Ishikawa (cell line): Measurements from ENCODE around the gene GPR137C.

Source experiments
- CEBPB ChIP-seq: IDR thresholded peaks from 2 replicates; pipeline ENCODE4 v1.6.1; 2012
- CREB1 ChIP-seq: IDR thresholded peaks from 2 replicates; pipeline ENCODE4 v1.6.1; 2012; ENCODE audit warnings: low read depth
- EGR1 ChIP-seq: IDR thresholded peaks from 2 replicates; pipeline ENCODE4 v1.6.1; 2012
- EP300 ChIP-seq: IDR thresholded peaks from 2 replicates; pipeline ENCODE4 v1.6.1; 2012; ENCODE audit warnings: borderline replicate concordance
- FOXM1 ChIP-seq: IDR thresholded peaks from 2 replicates; pipeline ENCODE4 v1.6.1; 2012; ENCODE audit warnings: low read depth, borderline replicate concordance
- MAX ChIP-seq: IDR thresholded peaks from 2 replicates; pipeline ENCODE4 v1.6.1; 2012
- NFIC ChIP-seq: IDR thresholded peaks from 2 replicates; pipeline ENCODE4 v1.6.1; 2012
- RAD21 ChIP-seq: IDR thresholded peaks from 2 replicates; pipeline ENCODE4 v1.6.1; 2012; ENCODE audit warnings: low read depth
- TAF1 ChIP-seq: IDR thresholded peaks from 2 replicates; pipeline ENCODE4 v1.6.1; 2012; ENCODE audit warnings: low read depth, mild to moderate bottlenecking
- TCF12 ChIP-seq: IDR thresholded peaks from 2 replicates; pipeline ENCODE4 v1.6.1; 2012; ENCODE audit warnings: low read depth
- TEAD4 ChIP-seq: IDR thresholded peaks from 2 replicates; pipeline ENCODE4 v1.6.1; 2012
- YY1 ChIP-seq: IDR thresholded peaks from 2 replicates; pipeline ENCODE4 v1.6.1; 2012; ENCODE audit warnings: low read depth
- ZBTB7A ChIP-seq: IDR thresholded peaks from 2 replicates; pipeline ENCODE4 v1.6.1; 2012; ENCODE audit warnings: low read depth
- TF ChIP-seq, protein P1 (sequence below): IDR thresholded peaks from 2 replicates; pipeline ENCODE4 v1.6.1; 2012
- TF ChIP-seq, protein P2 (sequence below): IDR thresholded peaks from 2 replicates; pipeline ENCODE4 v1.6.1; 2012; ENCODE audit warnings: low read depth, mild to moderate bottlenecking

The GPR137C gene

DNA sequence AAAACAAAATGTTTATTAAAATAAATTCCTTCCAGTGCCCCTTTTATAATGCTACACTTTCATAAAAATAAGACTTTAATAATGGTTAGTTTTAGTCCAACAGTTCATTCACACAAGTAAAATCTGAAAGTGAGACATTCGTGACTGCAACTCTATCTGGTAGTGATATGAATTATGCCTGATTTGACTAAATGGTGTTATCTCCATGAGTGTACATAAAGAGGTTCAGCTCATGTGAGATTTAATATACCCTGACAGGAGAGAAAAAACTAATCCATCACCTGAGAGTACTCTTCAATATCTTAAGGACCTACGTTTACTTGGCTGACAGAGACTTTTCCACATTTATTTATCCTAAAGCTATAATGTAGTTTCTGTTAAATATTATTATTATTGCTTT is 108.7 kb downstream of the GPR137C start:
- TF ChIP-seq ZBTB7A (no peak), NFIC (no peak), YY1 (no peak), TAF1 (no peak), RAD21 (no peak), FOXM1 (no peak), EP300 (no peak), CREB1 (no peak), MAX (no peak), EGR1 (no peak), TEAD4 (no peak), TCF12 (no peak)
- TF ChIP-seq, protein P1, sequence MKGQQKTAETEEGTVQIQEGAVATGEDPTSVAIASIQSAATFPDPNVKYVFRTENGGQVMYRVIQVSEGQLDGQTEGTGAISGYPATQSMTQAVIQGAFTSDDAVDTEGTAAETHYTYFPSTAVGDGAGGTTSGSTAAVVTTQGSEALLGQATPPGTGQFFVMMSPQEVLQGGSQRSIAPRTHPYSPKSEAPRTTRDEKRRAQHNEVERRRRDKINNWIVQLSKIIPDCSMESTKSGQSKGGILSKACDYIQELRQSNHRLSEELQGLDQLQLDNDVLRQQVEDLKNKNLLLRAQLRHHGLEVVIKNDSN = no peak
- TF ChIP-seq, protein P2, sequence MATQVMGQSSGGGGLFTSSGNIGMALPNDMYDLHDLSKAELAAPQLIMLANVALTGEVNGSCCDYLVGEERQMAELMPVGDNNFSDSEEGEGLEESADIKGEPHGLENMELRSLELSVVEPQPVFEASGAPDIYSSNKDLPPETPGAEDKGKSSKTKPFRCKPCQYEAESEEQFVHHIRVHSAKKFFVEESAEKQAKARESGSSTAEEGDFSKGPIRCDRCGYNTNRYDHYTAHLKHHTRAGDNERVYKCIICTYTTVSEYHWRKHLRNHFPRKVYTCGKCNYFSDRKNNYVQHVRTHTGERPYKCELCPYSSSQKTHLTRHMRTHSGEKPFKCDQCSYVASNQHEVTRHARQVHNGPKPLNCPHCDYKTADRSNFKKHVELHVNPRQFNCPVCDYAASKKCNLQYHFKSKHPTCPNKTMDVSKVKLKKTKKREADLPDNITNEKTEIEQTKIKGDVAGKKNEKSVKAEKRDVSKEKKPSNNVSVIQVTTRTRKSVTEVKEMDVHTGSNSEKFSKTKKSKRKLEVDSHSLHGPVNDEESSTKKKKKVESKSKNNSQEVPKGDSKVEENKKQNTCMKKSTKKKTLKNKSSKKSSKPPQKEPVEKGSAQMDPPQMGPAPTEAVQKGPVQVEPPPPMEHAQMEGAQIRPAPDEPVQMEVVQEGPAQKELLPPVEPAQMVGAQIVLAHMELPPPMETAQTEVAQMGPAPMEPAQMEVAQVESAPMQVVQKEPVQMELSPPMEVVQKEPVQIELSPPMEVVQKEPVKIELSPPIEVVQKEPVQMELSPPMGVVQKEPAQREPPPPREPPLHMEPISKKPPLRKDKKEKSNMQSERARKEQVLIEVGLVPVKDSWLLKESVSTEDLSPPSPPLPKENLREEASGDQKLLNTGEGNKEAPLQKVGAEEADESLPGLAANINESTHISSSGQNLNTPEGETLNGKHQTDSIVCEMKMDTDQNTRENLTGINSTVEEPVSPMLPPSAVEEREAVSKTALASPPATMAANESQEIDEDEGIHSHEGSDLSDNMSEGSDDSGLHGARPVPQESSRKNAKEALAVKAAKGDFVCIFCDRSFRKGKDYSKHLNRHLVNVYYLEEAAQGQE = no peak

DNA sequence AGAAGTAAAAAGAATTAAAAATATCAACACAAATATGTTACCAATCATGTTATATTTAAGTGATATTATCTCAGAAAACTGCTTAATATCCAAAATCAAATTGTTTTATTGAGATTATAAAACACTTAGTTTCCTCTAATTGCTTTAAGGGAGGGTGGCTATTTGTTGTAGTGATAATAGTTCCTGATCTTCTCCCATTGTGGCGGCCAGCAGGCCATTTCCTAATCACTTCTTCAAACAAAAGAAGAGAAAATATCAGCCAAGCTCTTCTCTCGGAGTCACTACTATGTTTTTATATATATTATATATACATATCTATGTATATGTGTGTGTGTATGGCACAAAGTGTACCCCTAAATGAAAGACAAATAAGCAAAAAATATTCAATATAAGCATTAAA is 111.2 kb downstream of the GPR137C start:
- TF ChIP-seq CREB1 (no peak), CEBPB (no peak), RAD21 (no peak), EP300 (no peak), FOXM1 (no peak), YY1 (no peak), TAF1 (no peak), NFIC (no peak), EGR1 (no peak), MAX (no peak), TEAD4 (no peak), ZBTB7A (no peak), TCF12 (no peak)
- TF ChIP-seq, protein P2 = no peak
- TF ChIP-seq, protein P1 = no peak

DNA sequence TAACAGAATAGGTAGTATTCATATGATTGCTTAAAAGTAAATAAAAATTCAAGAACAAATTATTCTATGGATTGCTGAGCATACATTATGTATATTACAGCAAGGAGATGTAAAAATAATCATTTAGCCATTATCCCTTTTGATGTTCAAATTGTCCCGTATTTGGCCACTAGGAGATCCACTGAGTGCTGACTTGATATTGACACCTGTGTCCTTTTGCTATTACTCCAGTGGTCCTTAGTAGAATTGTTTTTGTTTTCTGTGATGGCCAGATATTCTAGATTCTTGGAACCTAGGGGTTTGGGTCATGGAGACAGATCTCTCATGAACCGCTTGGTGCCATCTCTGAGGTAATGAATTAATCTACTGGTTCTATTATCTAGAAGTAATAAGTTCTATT is 126.0 kb downstream of the GPR137C start:
- TF ChIP-seq CREB1 = no peak
- TF ChIP-seq NFIC = no peak
- TF ChIP-seq FOXM1 = no peak

- TF ChIP-seq YY1 (no peak), EP300 (no peak), CEBPB (no peak), TAF1 (no peak), ZBTB7A (no peak), EGR1 (no peak), TCF12 (no peak), CREB1 (no peak), RAD21 (no peak), NFIC (no peak), TEAD4 (no peak), MAX (no peak), FOXM1 (no peak)
- TF ChIP-seq, protein P1 = no peak
- TF ChIP-seq, protein P2 = no peak
Observed at GRCh38 chr14:52683985-52684520, 131.4 kb downstream of the GPR137C start.
